ENCODE data around the gene RNMT.

RNMT gene

GRCh38 chr18:13809531-13810255, 83.2 kb downstream of the RNMT start:
- DNase-seq (ENCODE audit: extremely low read depth in 1 of 2, low read depth in 1 of 2) = no peak

DNA sequence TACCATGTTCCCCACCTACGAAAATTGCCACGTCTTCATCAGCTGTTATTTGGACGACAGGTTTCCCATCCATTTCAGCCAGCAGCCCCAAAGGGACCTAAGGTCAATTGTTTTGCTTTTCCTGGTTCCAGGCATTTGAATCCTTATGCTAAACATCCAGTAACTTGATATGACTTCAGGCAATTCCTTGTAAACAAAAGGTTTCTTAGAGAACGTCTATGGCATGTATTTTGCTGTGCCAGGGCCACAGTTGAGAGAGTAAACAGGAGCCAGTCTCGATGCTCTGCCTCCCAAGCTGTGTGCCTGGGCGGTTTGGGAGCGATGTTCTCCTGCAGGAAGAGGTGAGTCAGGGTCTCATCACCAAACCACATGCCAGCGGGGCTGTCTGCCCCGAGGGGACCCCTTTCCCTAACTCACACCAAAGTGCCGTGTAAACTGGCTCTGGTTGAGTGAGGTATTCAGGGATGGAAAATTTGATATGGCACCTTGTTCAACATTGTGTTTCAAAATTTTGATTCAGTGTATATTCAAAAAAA, 84.5 kb downstream of the RNMT start:
- DNase-seq (ENCODE audit: extremely low read depth in 1 of 2, low read depth in 1 of 2) = no peak

- no peak for DNase-seq (ENCODE audit: extremely low read depth in 1 of 2, low read depth in 1 of 2)
Measured at GRCh38 chr18:13811993-13812392, 85.5 kb downstream of the RNMT start.

DNA sequence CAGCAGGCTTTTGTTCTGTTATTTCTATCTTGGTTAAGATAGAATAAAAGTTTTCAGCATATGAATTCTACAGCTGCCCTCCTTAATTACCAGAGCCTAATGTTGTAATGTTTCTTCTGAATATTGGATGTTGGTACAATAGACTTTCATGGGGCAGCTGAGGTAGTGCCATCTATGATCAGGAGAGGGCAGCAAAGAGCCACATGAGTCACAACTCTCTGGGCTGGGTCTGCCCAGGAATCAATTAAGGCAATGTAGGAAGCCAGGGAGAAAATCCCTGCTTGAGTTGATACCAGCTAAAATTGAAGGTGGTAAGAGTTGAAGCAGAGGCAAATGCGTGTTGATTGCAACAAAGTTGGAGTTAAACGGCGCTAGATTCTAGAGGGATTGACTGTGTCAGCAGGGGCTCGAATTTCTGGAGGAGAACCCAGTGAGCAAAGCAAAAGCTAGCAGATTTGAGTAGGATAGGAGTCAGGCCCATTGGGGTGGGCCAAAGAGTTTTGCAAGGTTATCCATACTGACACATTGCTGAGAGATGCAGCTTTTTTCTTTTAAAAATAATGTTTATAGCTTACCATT, 86.9 kb downstream of the RNMT start:
- peak in 1 of 2 donors; percentile 33 for DNase-seq (ENCODE audit: extremely low read depth in 1 of 2, low read depth in 1 of 2)
